K562 (cell line): ENCODE measurements around the gene PRCC. TPM values are rescaled to one million over a fixed set of nuclear protein-coding genes. Genes with fewer than 3 reads are reported as not detected.
A peak's percentile ranks its signal among the peaks of the same experiment; 100 is the strongest.

Experiments
- BCL6 ChIP-seq: fragments of 250-450 bp; sonication (Bioruptor Pico); IDR thresholded peaks from 2 replicates; pipeline ENCODE4 v1.4.0; 2020
- C11orf30 ChIP-seq: fragments of 450-650 bp; IDR thresholded peaks from 2 replicates; pipeline ENCODE4 v1.6.1; 2016; ENCODE audit warnings: low read depth, mild to moderate bottlenecking
- CEBPG ChIP-seq, 3 experiments: fragments of 200-800 bp in 1 of 3; sonication (Bioruptor generic) in 1 of 3; sonication (generic) in 1 of 3; formaldehyde crosslinking in 1 of 3; IDR thresholded peaks in 2 of 3; conservative IDR thresholded peaks in 1 of 3; 2 replicates each; pipeline versions ENCODE4 v1.6.1 to v1.8.0; 2016 to 2022; ENCODE audit warnings: missing compliant biosample characterization in 2 of 3, missing genetic modification characterization in 2 of 3, mild to moderate bottlenecking in 1 of 3, missing genetic modification reagents in 1 of 3
- FOXK2 ChIP-seq, 2 experiments: fragments of 450-650 bp; IDR thresholded peaks in 1 of 2; conservative IDR thresholded peaks in 1 of 2; 2 replicates each; pipeline ENCODE4 v1.6.1; 2016; ENCODE audit warnings: low read depth in 2 of 2, mild to moderate bottlenecking in 1 of 2
- NBN ChIP-seq: fragments of 450-650 bp; IDR thresholded peaks from 2 replicates; pipeline ENCODE4 v1.6.1; 2016; ENCODE audit warnings: low read depth, mild to moderate bottlenecking
- RBM17 ChIP-seq: fragments of 200-400 bp; formaldehyde crosslinking; IDR thresholded peaks from 2 replicates; pipeline ENCODE4 v1.6.1; 2017; ENCODE audit warnings: low read depth, mild to moderate bottlenecking, low read length, borderline replicate concordance
- SREBF1 ChIP-seq: fragments of 150-350 bp; IDR thresholded peaks from 2 replicates; pipeline ENCODE4 v1.6.1; 2014; ENCODE audit warnings: antibody characterized with exemption, low read depth, low read length, borderline replicate concordance
- TCF7L2 ChIP-seq: fragments of 150-350 bp; IDR thresholded peaks from 2 replicates; pipeline ENCODE4 v1.6.1; 2016; ENCODE audit warnings: low read depth, mild to moderate bottlenecking, low read length, moderate library complexity
- WHSC1 ChIP-seq: IDR thresholded peaks from one replicate; pipeline ENCODE4 v1.6.1; 2012; ENCODE audit warnings: low read length, control low read depth, inconsistent platforms
- ZNF224 ChIP-seq: sonication (generic); formaldehyde crosslinking; IDR thresholded peaks from 2 replicates; pipeline ENCODE4 v1.8.0; 2022; ENCODE audit warnings: mild to moderate bottlenecking, missing genetic modification reagents
- ZNF384 ChIP-seq: IDR thresholded peaks from 2 replicates; pipeline ENCODE4 v1.6.1; 2012; ENCODE audit warnings: low read depth, low read length, improper control_type of control experiment
- polyA plus RNA-seq, 8 experiments: library from polyadenylated mRNA; depleted of rRNA in 4 of 8; stranded (reverse) in 5 of 8; unstranded in 3 of 8; fragments of >200 nt; fragmentation: Nextera tagmentation in 2 of 8; fragmentation: Illumina TruSeq in 1 of 8; extraction: Ambion mirVana in 2 of 8; extraction: Trizol in 1 of 8; gene quantifications; 2 replicates each; pipeline versions ENCODE4 v1.2.1 to v1.2.3, GENCODE V29; 2011 to 2014; ENCODE audit warnings: inconsistent platforms in 1 of 8, missing spikeins in 1 of 8
- total RNA-seq, 7 experiments: library from RNA; depleted of rRNA in 6 of 7; stranded (reverse); fragments of >200 nt in 6 of 7; fragmentation: Illumina TruSeq in 2 of 7; extraction: Trizol in 2 of 7; gene quantifications; 2 replicates each; pipeline versions ENCODE4 v1.2.1 to v1.2.3, GENCODE V29; 2011 to 2021; ENCODE audit warnings: low replicate concordance in 1 of 7
- TF ChIP-seq, protein P1 (sequence below): fragments of 250-450 bp; sonication (Bioruptor Pico); IDR thresholded peaks from 2 replicates; pipeline ENCODE4 v1.8.0; 2022; ENCODE audit warnings: inconsistent platforms, mild to moderate bottlenecking, moderate library complexity, borderline replicate concordance
- TF ChIP-seq, protein P2 (sequence below), 2 experiments: fragments of 450-650 bp in 1 of 2; sonication (generic) in 1 of 2; formaldehyde crosslinking; conservative IDR thresholded peaks; 2 replicates each; pipeline versions ENCODE4 v1.4.0 to v1.8.1; 2020 to 2022; ENCODE audit warnings: mild to moderate bottlenecking in 1 of 2, missing genetic modification reagents in 1 of 2
- TF ChIP-seq, protein P3 (sequence below), 2 experiments: fragments of 200-800 bp in 1 of 2; sonication (Bioruptor generic) in 1 of 2; sonication (generic) in 1 of 2; formaldehyde crosslinking in 1 of 2; IDR thresholded peaks in 1 of 2; conservative IDR thresholded peaks in 1 of 2; 2 replicates each; pipeline versions ENCODE4 v1.5.0 to v1.6.1; 2016 to 2020; ENCODE audit warnings: missing compliant biosample characterization in 1 of 2, missing genetic modification characterization in 1 of 2, missing genetic modification reagents in 1 of 2

PRCC gene
- total and polyA plus RNA-seq, 9 of the 15 experiments (the other 6 are each of a cell fraction or from before 2014, with no cell fraction given): 23.9 to 201 (median 41.1) TPM

DNA sequence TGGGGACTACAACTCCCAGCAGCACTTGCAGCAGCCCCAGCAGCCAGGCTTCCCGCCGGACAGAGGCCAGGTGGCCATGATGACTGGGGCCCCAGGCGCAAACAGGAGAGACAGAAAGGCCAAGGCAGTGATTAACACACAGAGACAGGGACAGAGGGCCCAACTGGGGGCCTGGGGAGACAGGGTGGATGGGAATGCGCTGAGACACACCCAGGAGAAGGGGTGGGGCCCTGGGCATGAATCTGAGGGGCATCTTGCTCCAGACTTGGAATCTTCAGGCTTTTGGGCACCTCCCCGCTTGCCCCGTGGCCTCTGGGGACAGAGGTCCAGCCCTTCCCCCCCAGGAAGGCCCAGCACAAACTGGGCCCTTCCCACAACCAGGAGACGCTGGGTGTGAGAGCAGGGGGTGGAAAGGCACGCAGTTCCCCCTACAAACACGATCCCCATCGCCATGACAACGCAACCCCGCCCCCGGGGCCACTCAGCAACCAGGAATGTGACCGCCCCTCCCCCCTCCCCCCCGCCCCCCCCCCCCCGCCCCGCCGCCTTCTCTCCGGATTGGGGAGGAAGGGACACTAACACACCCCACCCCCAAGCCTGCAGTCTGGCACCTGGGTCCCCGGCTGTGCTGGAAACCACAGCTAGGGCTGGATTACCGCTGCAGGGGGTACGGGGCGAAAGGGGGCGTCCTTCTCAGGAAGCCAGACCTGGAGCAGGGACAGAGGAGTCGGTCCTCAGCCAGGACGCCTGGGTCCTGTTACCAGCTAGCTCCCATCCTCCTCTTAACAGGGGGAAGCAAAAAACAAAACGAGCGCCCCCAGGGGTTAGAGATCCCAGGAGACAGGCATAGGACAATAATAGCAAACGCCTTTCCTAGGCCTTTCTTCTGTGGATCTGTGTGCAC is 20.4 kb upstream of the PRCC start (continued):
- TF ChIP-seq RBM17 (no peak), WHSC1 (no peak), TCF7L2 (no peak), NBN (no peak), ZNF384 (no peak), SREBF1 (no peak), CEBPG (CRISPR knock-in tag; IDR thresholded peaks at IDR 0.05) (no peak), CEBPG (tag; conservative IDR thresholded peaks at IDR 0.05 in 1 of 2, IDR thresholded peaks at IDR 0.05 in 1 of 2) (no peak), BCL6 (CRISPR knock-in tag) (no peak), FOXK2 (conservative IDR thresholded peaks at IDR 0.05 in 1 of 2, IDR thresholded peaks at IDR 0.05 in 1 of 2; ENCODE audit: low read depth in 2 of 2) (no peak), C11orf30 (no peak), ZNF224 (CRISPR knock-in tag) (no peak)
- TF ChIP-seq, protein P1, sequence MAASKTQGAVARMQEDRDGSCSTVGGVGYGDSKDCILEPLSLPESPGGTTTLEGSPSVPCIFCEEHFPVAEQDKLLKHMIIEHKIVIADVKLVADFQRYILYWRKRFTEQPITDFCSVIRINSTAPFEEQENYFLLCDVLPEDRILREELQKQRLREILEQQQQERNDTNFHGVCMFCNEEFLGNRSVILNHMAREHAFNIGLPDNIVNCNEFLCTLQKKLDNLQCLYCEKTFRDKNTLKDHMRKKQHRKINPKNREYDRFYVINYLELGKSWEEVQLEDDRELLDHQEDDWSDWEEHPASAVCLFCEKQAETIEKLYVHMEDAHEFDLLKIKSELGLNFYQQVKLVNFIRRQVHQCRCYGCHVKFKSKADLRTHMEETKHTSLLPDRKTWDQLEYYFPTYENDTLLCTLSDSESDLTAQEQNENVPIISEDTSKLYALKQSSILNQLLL: no peak
- TF ChIP-seq, protein P2, sequence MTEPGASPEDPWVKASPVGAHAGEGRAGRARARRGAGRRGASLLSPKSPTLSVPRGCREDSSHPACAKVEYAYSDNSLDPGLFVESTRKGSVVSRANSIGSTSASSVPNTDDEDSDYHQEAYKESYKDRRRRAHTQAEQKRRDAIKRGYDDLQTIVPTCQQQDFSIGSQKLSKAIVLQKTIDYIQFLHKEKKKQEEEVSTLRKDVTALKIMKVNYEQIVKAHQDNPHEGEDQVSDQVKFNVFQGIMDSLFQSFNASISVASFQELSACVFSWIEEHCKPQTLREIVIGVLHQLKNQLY (CRISPR knock-in tag; conservative IDR thresholded peaks at IDR 0.05): no peak
- TF ChIP-seq, protein P3, sequence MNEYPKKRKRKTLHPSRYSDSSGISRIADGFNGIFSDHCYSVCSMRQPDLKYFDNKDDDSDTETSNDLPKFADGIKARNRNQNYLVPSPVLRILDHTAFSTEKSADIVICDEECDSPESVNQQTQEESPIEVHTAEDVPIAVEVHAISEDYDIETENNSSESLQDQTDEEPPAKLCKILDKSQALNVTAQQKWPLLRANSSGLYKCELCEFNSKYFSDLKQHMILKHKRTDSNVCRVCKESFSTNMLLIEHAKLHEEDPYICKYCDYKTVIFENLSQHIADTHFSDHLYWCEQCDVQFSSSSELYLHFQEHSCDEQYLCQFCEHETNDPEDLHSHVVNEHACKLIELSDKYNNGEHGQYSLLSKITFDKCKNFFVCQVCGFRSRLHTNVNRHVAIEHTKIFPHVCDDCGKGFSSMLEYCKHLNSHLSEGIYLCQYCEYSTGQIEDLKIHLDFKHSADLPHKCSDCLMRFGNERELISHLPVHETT (CRISPR knock-in tag; conservative IDR thresholded peaks at IDR 0.05 in 1 of 2, IDR thresholded peaks at IDR 0.05 in 1 of 2): peak in 1 of 2 experiments; percentile 35; a peak in 1 of 4 replicates
